DMS53 treated with DMSO at 0.1 percent for 48 hours (cell line): ENCODE data around the gene FSHR.

Experiments
- DNase-seq: peaks from one replicate; lab custom pipeline; 2025; ENCODE audit not compliant: unreplicated experiment; lab: John Stamatoyannopoulos, UW

FSHR gene

DNA sequence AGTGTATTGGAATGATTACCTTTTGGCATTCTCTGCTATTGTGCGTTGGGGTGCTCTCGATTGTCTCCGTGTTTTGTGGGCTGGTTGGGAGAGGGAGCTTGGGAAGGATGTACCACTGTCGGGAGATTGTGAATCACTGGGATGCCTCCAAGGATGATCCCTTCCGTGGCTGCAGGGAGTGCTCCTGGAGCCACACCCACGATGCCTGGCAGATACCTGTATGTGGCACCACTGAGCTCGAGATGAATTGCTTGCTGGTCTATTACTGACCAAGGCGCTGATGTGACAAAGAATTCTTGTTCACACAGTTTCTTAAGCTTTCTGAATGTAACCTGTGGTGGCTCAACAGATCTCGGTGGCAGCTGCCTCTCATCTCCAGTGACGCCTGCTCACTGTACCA, 239.1 kb downstream of the FSHR start:
- DNase-seq = no peak

DNA sequence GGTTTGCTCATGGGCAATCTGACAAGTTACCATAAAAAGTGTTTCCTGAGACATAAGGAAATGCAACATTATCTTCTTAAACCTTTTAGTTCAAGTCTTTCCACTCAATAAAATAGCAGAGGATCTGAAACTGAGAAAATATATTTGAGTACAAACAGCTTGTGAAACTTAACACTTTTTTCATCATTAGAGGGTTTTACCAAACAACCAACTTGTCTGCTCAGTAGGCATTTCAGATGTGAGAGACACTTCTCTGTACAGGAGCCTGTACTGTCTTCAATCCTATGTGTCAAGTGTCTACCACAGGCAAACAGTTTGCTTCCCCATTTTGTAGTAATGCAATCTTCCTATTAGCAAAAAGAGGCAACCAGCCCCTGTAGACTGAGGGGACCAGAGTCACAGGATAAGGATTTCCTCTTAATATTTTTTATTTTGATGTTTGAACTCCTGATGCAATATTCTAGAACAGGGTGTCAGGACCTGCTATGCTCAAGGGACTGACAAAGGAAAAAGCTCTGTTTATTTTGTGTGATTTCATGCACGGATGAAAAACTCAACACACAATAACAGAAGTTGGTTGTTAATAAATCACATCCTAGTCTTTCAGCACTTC, 239.7 kb downstream of the FSHR start:
- DNase-seq = peak; percentile 10
